Smooth muscle cell (in vitro differentiated cells): Measurements from ENCODE around the gene PTK6. TPM values are rescaled to one million over a fixed set of nuclear protein-coding genes. Genes with fewer than 3 reads are reported as not detected.
A peak's percentile ranks its signal among the peaks of the same experiment; 100 is the strongest.

Experiments used
- DNase-seq: peaks from one replicate; lab custom pipeline; 2025; ENCODE audit not compliant: unreplicated experiment; lab: John Stamatoyannopoulos, UW
- H2AFZ ChIP-seq: fragments of 200-600 bp; sonication (generic); 2 replicates; pipeline ENCODE4 v1.6.0; 2016; ENCODE audit warnings: antibody characterized with exemption, low read depth, mild to moderate bottlenecking
- H3F3A ChIP-seq: fragments of 200-600 bp; sonication (generic); 2 replicates; pipeline ENCODE4 v1.6.0; 2017; ENCODE audit warnings: antibody characterized with exemption, low read depth
- H3K27ac ChIP-seq: fragments of 200-600 bp; sonication (generic); 2 replicates; pipeline ENCODE4 v1.5.1; 2016; ENCODE audit warnings: low read depth, mild to moderate bottlenecking
- H3K27me3 ChIP-seq: fragments of 200-600 bp; sonication (generic); 2 replicates; pipeline ENCODE4 v1.6.1; 2016; ENCODE audit warnings: low read depth, mild to moderate bottlenecking
- H3K36me3 ChIP-seq: fragments of 200-600 bp; sonication (generic); 2 replicates; pipeline ENCODE4 v1.5.1; 2016; ENCODE audit warnings: low read depth
- H3K4me1 ChIP-seq: fragments of 200-600 bp; sonication (generic); 2 replicates; pipeline ENCODE4 v1.5.1; 2016; ENCODE audit warnings: low read depth
- H3K4me2 ChIP-seq: fragments of 200-600 bp; sonication (generic); 2 replicates; pipeline ENCODE4 v1.6.0; 2016; ENCODE audit warnings: mild to moderate bottlenecking
- H3K4me3 ChIP-seq: fragments of 200-600 bp; sonication (generic); 2 replicates; pipeline ENCODE4 v1.5.1; 2016; ENCODE audit warnings: mild to moderate bottlenecking
- H3K79me2 ChIP-seq: fragments of 200-600 bp; sonication (generic); 2 replicates; pipeline ENCODE4 v1.6.0; 2016; ENCODE audit warnings: low read depth, mild to moderate bottlenecking
- H3K9ac ChIP-seq: fragments of 200-600 bp; sonication (generic); 2 replicates; pipeline ENCODE4 v1.6.0; 2016; ENCODE audit warnings: low read depth
- H3K9me3 ChIP-seq: fragments of 200-600 bp; sonication (generic); replicated peaks from 2 replicates; pipeline ENCODE4 v1.5.1; 2016; ENCODE audit warnings: low read depth
- H4K20me1 ChIP-seq: fragments of 200-600 bp; sonication (generic); 2 replicates; pipeline ENCODE4 v1.6.0; 2016; ENCODE audit warnings: low read depth
- WGBS: methylation state at CpG from one replicate; pipeline ENCODE4 v1.1.7; 2016; ENCODE audit warnings: low lambda C conversion rate; 5-methylcytosine and 5-hydroxymethylcytosine counted together
- polyA plus RNA-seq: library from polyadenylated mRNA; unstranded; fragments of >200 nt; fragmentation: Nextera tagmentation; extraction: Ambion mirVana; gene quantifications from 2 replicates; pipeline ENCODE4 v1.2.1, GENCODE V29; 2016
- total RNA-seq: library from RNA; depleted of rRNA; stranded (reverse); fragments of >200 nt; gene quantifications from 2 replicates; pipeline ENCODE4 v1.2.3, GENCODE V29; 2014
- TF ChIP-seq, protein P1 (sequence below): fragments of 200-600 bp; sonication (generic); IDR thresholded peaks from 2 replicates; pipeline ENCODE4 v1.5.1; 2017; ENCODE audit warnings: borderline replicate concordance, mild to moderate bottlenecking, antibody characterized with exemption; ENCODE audit not compliant: insufficient read depth, poor library complexity, severe bottlenecking

PTK6 gene
- total and polyA plus RNA-seq, 2 experiments from 2014 or later, result 0.05 TPM; not detected in 1

DNA sequence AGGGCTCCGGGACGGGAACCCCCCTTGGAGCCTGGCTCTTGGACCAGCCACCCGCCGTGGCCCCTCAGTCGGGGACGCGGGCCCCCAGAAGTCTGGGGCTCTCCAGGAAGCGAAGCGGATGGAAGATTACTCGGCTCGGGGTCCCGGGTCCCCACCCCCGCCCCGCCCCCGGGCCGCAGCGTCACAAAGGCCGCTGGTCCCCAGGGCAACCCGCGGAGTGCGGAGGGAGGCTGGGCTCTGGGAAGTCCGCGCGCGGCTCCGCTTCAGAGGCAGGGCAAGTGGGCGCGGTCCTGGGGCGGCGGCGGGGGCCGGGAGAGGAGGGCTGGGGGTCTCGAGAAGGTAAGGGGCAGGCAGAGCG is 16.7 kb upstream of the PTK6 start, which contains the start of gene FNDC11:
FNDC11 (plus strand) TSS at position 227 of the 358 bp plus-strand sequence. CDS start 1,505 bp downstream, outside the sequence.
- Histone ChIP-seq H3K9ac (peak within 1 kb of the TSS; percentile 93), H2AFZ (peak within 1 kb of the TSS; percentile 84), H3K27me3 (no peaks in the 10 kb centered on the region), H3K79me2 (no peaks in the 10 kb centered on the region), H3K27ac (peak within 1 kb of the TSS; percentile 67), H3K4me1 (peaks cover 8% of the 10 kb centered on the region), H3K4me3 (peak within 1 kb of the TSS; percentile 87), H3K36me3 (no peaks in the 10 kb centered on the region), H4K20me1 (no peaks in the 10 kb centered on the region), H3F3A (peaks cover 18% of the 10 kb centered on the region), H3K9me3 (no peaks in the 10 kb centered on the region), H3K4me2 (peak within 1 kb of the TSS; percentile 100)
- 2% methylated on average over 9 of the region's 34 CpGs for WGBS
- TF ChIP-seq, protein P1, sequence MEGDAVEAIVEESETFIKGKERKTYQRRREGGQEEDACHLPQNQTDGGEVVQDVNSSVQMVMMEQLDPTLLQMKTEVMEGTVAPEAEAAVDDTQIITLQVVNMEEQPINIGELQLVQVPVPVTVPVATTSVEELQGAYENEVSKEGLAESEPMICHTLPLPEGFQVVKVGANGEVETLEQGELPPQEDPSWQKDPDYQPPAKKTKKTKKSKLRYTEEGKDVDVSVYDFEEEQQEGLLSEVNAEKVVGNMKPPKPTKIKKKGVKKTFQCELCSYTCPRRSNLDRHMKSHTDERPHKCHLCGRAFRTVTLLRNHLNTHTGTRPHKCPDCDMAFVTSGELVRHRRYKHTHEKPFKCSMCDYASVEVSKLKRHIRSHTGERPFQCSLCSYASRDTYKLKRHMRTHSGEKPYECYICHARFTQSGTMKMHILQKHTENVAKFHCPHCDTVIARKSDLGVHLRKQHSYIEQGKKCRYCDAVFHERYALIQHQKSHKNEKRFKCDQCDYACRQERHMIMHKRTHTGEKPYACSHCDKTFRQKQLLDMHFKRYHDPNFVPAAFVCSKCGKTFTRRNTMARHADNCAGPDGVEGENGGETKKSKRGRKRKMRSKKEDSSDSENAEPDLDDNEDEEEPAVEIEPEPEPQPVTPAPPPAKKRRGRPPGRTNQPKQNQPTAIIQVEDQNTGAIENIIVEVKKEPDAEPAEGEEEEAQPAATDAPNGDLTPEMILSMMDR, result no peak
- DNase-seq, result peak; percentile 65

DNA sequence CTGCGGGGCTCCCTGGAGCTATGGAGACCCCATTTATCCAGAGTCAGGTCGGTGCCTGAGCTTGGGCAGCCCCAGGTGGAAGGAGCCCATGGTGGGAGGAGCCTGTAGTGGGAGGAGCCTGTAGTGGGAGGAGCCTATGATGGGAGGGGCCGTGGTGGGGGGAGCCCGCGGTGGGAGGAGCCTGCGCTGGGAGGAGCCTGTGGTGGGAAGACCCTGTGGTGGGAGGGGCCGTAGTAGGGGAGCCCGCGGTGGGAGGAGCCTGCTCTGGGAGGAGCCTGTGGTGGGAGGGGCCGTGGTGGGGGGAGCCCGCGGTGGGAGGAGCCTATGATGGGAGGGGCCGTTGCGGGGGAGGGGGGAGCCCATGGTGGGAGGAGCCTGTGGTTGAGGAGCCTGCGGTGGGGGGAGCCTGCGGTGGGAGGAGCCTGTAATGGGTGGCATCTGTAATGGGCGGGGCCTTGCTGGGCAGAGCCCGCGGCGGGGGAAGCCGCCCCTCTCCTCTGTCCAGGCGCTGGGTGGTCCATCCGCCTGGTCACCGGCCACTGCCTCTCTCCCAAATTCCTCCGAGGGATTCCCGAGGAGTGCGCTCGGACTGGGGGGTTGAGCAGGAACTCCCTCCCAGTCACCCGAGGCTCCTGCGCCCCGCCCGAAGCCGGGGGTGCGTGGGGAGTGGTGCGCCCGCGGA is 16.2 kb upstream of the PTK6 start:
- peak; percentile 90 for DNase-seq
- Histone ChIP-seq H3K9me3 (no peaks in the 10 kb centered on the region), H3K4me3 (peak overlapping the region; percentile 87), H4K20me1 (no peaks in the 10 kb centered on the region), H3F3A (peaks cover 18% of the 10 kb centered on the region), H3K27me3 (no peaks in the 10 kb centered on the region), H2AFZ (peak overlapping the region; percentile 84), H3K79me2 (no peaks in the 10 kb centered on the region), H3K36me3 (no peaks in the 10 kb centered on the region), H3K4me2 (peak overlapping the region; percentile 100), H3K9ac (peak overlapping the region; percentile 93), H3K4me1 (peaks cover 8% of the 10 kb centered on the region), H3K27ac (peak overlapping the region; percentile 67)
- WGBS, result 2% methylated on average over 22 of the region's 37 CpGs
- TF ChIP-seq, protein P1, result no peak

- H3K9me3 ChIP-seq, result no peaks in the 10 kb centered on the region
- no peaks in the 10 kb centered on the region for H4K20me1 ChIP-seq
- H3F3A ChIP-seq, result peaks cover 18% of the 10 kb centered on the region
- no peaks in the 10 kb centered on the region for H3K27me3 ChIP-seq
- H3K4me1 ChIP-seq, result peaks cover 8% of the 10 kb centered on the region
- H3K9ac ChIP-seq, result no peak overlapping the region
- no peaks in the 10 kb centered on the region for H3K36me3 ChIP-seq
- no peak overlapping the region for H3K4me2 ChIP-seq
- H3K27ac ChIP-seq, result no peak overlapping the region
- H3K4me3 ChIP-seq, result no peak overlapping the region
- TF ChIP-seq, protein P1, result no peak
- no peak for DNase-seq
- WGBS, result 42% methylated on average over 15 of the region's 15 CpGs
- H3K79me2 ChIP-seq, result no peaks in the 10 kb centered on the region
- no peak overlapping the region for H2AFZ ChIP-seq
Measured at GRCh38 chr20:63552481-63553249, 15.5 kb upstream of the PTK6 start.
